ENCODE measurements around the gene LZIC. TPM values are rescaled to one million over a fixed set of nuclear protein-coding genes. Genes with fewer than 3 reads are reported as not detected.
A peak's percentile ranks its signal among the peaks of the same experiment; 100 is the strongest.

LZIC gene
- total and polyA plus RNA-seq, 9 of the 15 experiments (the other 6 are each of a cell fraction or from before 2014, with no cell fraction given) = 32.9 to 109 (median 61.7) TPM

- no peak for TF ChIP-seq KAT8 (IDR thresholded peaks at IDR 0.05; ENCODE audit: low read depth)
- no peak for TF ChIP-seq ZHX1 (conservative IDR thresholded peaks at IDR 0.05; ENCODE audit: low read length)
- no peak for TF ChIP-seq FIP1L1 (IDR thresholded peaks at IDR 0.05; ENCODE audit: low read depth, low read length, poor library complexity, severe bottlenecking)
- no peak for TF ChIP-seq SIN3A (IDR thresholded peaks at IDR 0.05; ENCODE audit: borderline replicate concordance in 2 of 2, control insufficient read depth in 1 of 2, low read depth in 2 of 2, low read length in 2 of 2)
- peak; percentile 74 for TF ChIP-seq CREM (IDR thresholded peaks at IDR 0.05; ENCODE audit: low read depth)
- TF ChIP-seq SRSF1 (IDR thresholded peaks at IDR 0.05; ENCODE audit: low read depth, low read length) = no peak
- no peak for TF ChIP-seq STAT6 (CRISPR knock-in tag; IDR thresholded peaks at IDR 0.05)
- peak; percentile 34; the same call in 1 of the 2 replicates for TF ChIP-seq GABPB1 (CRISPR knock-in tag; IDR thresholded peaks at IDR 0.05)
- TF ChIP-seq NFIC (IDR thresholded peaks at IDR 0.05) = no peak
- TF ChIP-seq FOXK2 (conservative IDR thresholded peaks at IDR 0.05 in 1 of 2, IDR thresholded peaks at IDR 0.05 in 1 of 2; ENCODE audit: low read depth in 2 of 2) = peak; percentile 69 to 82
- no peak for TF ChIP-seq ZNF717 (CRISPR knock-in tag; IDR thresholded peaks at IDR 0.05)
- no peak; the same call in 1 of the 2 replicates for TF ChIP-seq NFE2 (IDR thresholded peaks at IDR 0.05; ENCODE audit: low read depth)
- no peak for TF ChIP-seq NFYB (IDR thresholded peaks at IDR 0.05; ENCODE audit: extremely low read depth, insufficient read length)
- no peak for TF ChIP-seq HCFC1 (IDR thresholded peaks at IDR 0.05; ENCODE audit: low read depth, low read length)
- TF ChIP-seq TFAM (CRISPR knock-in tag; conservative IDR thresholded peaks at IDR 0.05) = no peak
- TF ChIP-seq ZNF695 (CRISPR knock-in tag; IDR thresholded peaks at IDR 0.05) = no peak
- TF ChIP-seq BACH1 (tag; IDR thresholded peaks at IDR 0.05) = no peak
- no peak for TF ChIP-seq SAFB (IDR thresholded peaks at IDR 0.05; ENCODE audit: borderline replicate concordance, low read depth, low read length)
- no peak for TF ChIP-seq ZNF184 (CRISPR knock-in tag; IDR thresholded peaks at IDR 0.05)
- TF ChIP-seq ZNF586 (CRISPR knock-in tag; conservative IDR thresholded peaks at IDR 0.05) = no peak
- no peak for TF ChIP-seq CHD1 (IDR thresholded peaks at IDR 0.05; ENCODE audit: low read length)
- no peak for TF ChIP-seq ZNF75A (CRISPR knock-in tag; IDR thresholded peaks at IDR 0.05)
Observed at GRCh38 chr1:9929431-9930385, 13.5 kb downstream of the LZIC start (continued).

Measured in K562 (cell line).